HCT116 (cell line): Measurements from ENCODE around the gene MACC1. TPM values are rescaled to one million over a fixed set of nuclear protein-coding genes. Genes with fewer than 3 reads are reported as not detected.

Experiments used
- ATAC-seq: fragments of 200-7000 bp; cut with Tn5 transposase; 2 replicates; pipeline ENCODE4 v1.9.1; 2020; ENCODE audit warnings: mild to moderate bottlenecking, moderate library complexity
- BruUV-seq: library from RNA; stranded (reverse); fragments of 400-500 nt; replicated peaks from 2 replicates; lab custom pipeline; 2021; lab: Mats Ljungman, UMichigan
- CTCF ChIA-PET: fragments of 300-600 bp; sonication (Branson Sonifier 250); formaldehyde crosslinking; loops from one replicate; lab custom pipeline; 2021; ENCODE audit warnings: antibody characterized with exemption; lab: Charles Lee
- POLR2A ChIA-PET: fragments of 300-600, 350-600 bp; sonication (Branson Sonifier 250); formaldehyde crosslinking; loops from one replicate; lab custom pipeline; 2021; ENCODE audit warnings: antibody characterized with exemption; lab: Charles Lee
- RAD21 ChIA-PET, 2 experiments: fragments of 300-600 bp; sonication (Branson Sonifier 250); formaldehyde crosslinking; loops; one replicate each; lab custom pipeline; 2023; ENCODE audit warnings: low total read pairs in 2 of 2; ENCODE audit not compliant: uncharacterized antibody in 2 of 2, unreplicated experiment in 2 of 2, low non-redundant PET in 1 of 2; lab: Charles Lee
- DNase-seq: peaks from one replicate; pipeline ENCODE4 v3.0.0-alpha.2; 2010; ENCODE audit warnings: low read depth, low spot score
- H2AFZ ChIP-seq: fragments of 200-600 bp; shearing (Covaris generic), sonication (generic); 2 replicates; pipeline ENCODE4 v1.6.1; 2017; ENCODE audit warnings: low read depth, mixed run types, mixed read lengths, antibody characterized with exemption, low read length; ENCODE audit not compliant: poor library complexity, severe bottlenecking
- H3K27ac ChIP-seq: 2 replicates; pipeline ENCODE4 v1.5.1; 2012; ENCODE audit warnings: low read depth, low read length
- H3K27me3 ChIP-seq: fragments of 200-600 bp; sonication (generic); 2 replicates; pipeline ENCODE4 v1.6.1; 2016; ENCODE audit warnings: mixed run types, low read length, mixed read lengths; ENCODE audit not compliant: insufficient read depth
- H3K36me3 ChIP-seq, 2 experiments: fragments of 200-500 bp in 1 of 2; fragments of 200-600 bp in 1 of 2; sonication (Bioruptor generic) in 1 of 2; sonication (generic) in 1 of 2; 2 replicates each; pipeline versions ENCODE4 v1.5.1 to v1.6.1; 2014 to 2016; ENCODE audit warnings: low read length in 2 of 2, inconsistent platforms in 1 of 2, mixed read lengths in 1 of 2, mixed run types in 1 of 2; ENCODE audit not compliant: insufficient read depth in 2 of 2, control insufficient read depth in 1 of 2
- H3K4me1 ChIP-seq, 2 experiments: fragments of 200-600 bp in 1 of 2; sonication (generic) in 1 of 2; 2 replicates each; pipeline versions ENCODE4 v1.5.1 to v1.6.1; 2012 to 2017; ENCODE audit warnings: low read length in 2 of 2, inconsistent platforms in 1 of 2, mild to moderate bottlenecking in 1 of 2, mixed read lengths in 1 of 2, mixed run types in 1 of 2, moderate library complexity in 1 of 2; ENCODE audit not compliant: insufficient read depth in 2 of 2, control insufficient read depth in 1 of 2
- H3K4me2 ChIP-seq: fragments of 200-600 bp; sonication (generic); 2 replicates; pipeline ENCODE4 v1.6.1; 2017; ENCODE audit warnings: mixed run types, low read length, mixed read lengths
- H3K4me3 ChIP-seq, 2 experiments: fragments of 200-600 bp in 1 of 2; sonication (generic) in 1 of 2; replicated peaks in 1 of 2; 2 replicates each; pipeline ENCODE4 v1.5.1; 2011 to 2016; ENCODE audit warnings: low read length in 2 of 2, control low read depth in 1 of 2, low read depth in 1 of 2, mild to moderate bottlenecking in 1 of 2, mixed read lengths in 1 of 2, mixed run types in 1 of 2
- H3K79me2 ChIP-seq: fragments of 200-600 bp; sonication (generic); 2 replicates; pipeline ENCODE4 v1.6.1; 2017; ENCODE audit warnings: mild to moderate bottlenecking, mixed run types, low read length, moderate library complexity, mixed read lengths; ENCODE audit not compliant: insufficient read depth
- H3K9ac ChIP-seq: fragments of 200-600 bp; sonication (generic); 2 replicates; pipeline ENCODE4 v1.6.1; 2016; ENCODE audit warnings: low read length, mixed read lengths
- H3K9me2 ChIP-seq: fragments of 200-600 bp; sonication (generic), shearing (Covaris generic); 2 replicates; pipeline ENCODE4 v1.6.1; 2017; ENCODE audit warnings: mixed run types, mild to moderate bottlenecking, moderate library complexity; ENCODE audit not compliant: insufficient read depth
- H3K9me3 ChIP-seq, 2 experiments: fragments of 200-500 bp in 1 of 2; fragments of 200-600 bp in 1 of 2; sonication (Bioruptor generic) in 1 of 2; sonication (generic) in 1 of 2; 2 replicates each; pipeline ENCODE4 v1.6.1; 2014 to 2017; ENCODE audit warnings: low read length in 2 of 2, mixed read lengths in 2 of 2, inconsistent platforms in 1 of 2, low read depth in 1 of 2, mild to moderate bottlenecking in 1 of 2, mixed run types in 1 of 2, moderate library complexity in 1 of 2; ENCODE audit not compliant: control insufficient read depth in 1 of 2, insufficient read depth in 1 of 2
- H4K20me1 ChIP-seq: fragments of 200-600 bp; sonication (generic), shearing (Covaris generic); 2 replicates; pipeline ENCODE4 v1.6.1; 2017; ENCODE audit warnings: mixed run types, mild to moderate bottlenecking, moderate library complexity; ENCODE audit not compliant: insufficient read depth
- intact Hi-C: fragments of 100-400 bp; cut with micrococcal nuclease; formaldehyde crosslinking; loops from 2 replicates; pipeline ENCODE4 v1.10.0; 2022
- total RNA-seq: library from RNA; stranded (reverse); gene quantifications from one replicate; pipeline ENCODE4 v1.2.1, GENCODE V29; 2021; ENCODE audit not compliant: unreplicated experiment
- TF ChIP-seq, protein P1 (sequence below): IDR thresholded peaks from 2 replicates; pipeline ENCODE4 v1.6.1; 2011; ENCODE audit warnings: mild to moderate bottlenecking, low read length, moderate library complexity; ENCODE audit not compliant: insufficient replicate concordance; ENCODE audit errors: extremely low read depth
- TF ChIP-seq, protein P2 (sequence below): IDR thresholded peaks from 2 replicates; pipeline ENCODE4 v1.6.1; 2012; ENCODE audit warnings: low read depth

The MACC1 gene
- total RNA-seq, 1 experiment from 2014 or later = 9.8 TPM

DNA sequence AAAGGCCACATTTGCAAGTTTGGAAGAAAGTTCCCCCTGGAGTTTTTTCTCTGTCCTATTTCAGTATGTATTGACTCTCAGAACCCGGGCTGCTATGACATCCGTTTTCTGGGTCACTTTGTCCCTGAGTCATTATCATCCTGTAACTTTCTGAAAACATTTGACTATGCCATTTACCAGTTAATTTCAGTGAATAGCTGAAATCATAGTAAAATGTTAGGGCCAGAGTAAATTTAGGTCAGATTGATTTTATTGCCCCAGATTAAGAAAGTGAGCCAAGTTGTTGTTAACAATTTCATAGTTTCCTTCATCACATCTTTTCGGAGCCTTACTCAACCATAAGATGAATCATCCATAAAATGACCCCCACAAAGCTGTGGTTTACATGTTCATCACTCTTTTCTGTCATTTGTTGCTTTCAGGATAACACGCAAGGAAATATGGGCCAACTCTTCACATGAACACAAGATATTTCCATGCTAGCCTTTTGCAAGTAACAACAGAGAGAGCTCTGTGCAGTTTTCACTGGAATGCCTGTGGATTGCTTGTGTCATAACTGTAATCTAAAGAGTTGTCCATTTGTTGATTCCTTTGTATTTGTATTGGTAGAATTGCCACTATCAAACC is 3.9 kb upstream of the MACC1 start:
- ATAC-seq = no peak
- intact Hi-C loops = no loop called here
- POLR2A ChIA-PET = no interaction called here

More for the DNA sequence above, 3.9 kb upstream of the MACC1 start:
- H4K20me1 ChIP-seq = no peaks in the 10 kb centered on the region
- 0 out of 2 replicates have a peak, but pooled peaks cover 3% of the 10 kb centered on the region for H3K9me2 ChIP-seq
- ChIA-PET RAD21 (no interaction called here), CTCF (no interaction called here)
- no peaks in the 10 kb centered on the region for H3K36me3 ChIP-seq
- no peak overlapping the region for H2AFZ ChIP-seq
- H3K27ac ChIP-seq = no peak overlapping the region
- no peak overlapping the region for H3K4me2 ChIP-seq
- no peak overlapping the region for H3K9ac ChIP-seq
- TF ChIP-seq, protein P1, sequence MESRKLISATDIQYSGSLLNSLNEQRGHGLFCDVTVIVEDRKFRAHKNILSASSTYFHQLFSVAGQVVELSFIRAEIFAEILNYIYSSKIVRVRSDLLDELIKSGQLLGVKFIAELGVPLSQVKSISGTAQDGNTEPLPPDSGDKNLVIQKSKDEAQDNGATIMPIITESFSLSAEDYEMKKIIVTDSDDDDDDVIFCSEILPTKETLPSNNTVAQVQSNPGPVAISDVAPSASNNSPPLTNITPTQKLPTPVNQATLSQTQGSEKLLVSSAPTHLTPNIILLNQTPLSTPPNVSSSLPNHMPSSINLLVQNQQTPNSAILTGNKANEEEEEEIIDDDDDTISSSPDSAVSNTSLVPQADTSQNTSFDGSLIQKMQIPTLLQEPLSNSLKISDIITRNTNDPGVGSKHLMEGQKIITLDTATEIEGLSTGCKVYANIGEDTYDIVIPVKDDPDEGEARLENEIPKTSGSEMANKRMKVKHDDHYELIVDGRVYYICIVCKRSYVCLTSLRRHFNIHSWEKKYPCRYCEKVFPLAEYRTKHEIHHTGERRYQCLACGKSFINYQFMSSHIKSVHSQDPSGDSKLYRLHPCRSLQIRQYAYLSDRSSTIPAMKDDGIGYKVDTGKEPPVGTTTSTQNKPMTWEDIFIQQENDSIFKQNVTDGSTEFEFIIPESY = no peak
- TF ChIP-seq, protein P2, sequence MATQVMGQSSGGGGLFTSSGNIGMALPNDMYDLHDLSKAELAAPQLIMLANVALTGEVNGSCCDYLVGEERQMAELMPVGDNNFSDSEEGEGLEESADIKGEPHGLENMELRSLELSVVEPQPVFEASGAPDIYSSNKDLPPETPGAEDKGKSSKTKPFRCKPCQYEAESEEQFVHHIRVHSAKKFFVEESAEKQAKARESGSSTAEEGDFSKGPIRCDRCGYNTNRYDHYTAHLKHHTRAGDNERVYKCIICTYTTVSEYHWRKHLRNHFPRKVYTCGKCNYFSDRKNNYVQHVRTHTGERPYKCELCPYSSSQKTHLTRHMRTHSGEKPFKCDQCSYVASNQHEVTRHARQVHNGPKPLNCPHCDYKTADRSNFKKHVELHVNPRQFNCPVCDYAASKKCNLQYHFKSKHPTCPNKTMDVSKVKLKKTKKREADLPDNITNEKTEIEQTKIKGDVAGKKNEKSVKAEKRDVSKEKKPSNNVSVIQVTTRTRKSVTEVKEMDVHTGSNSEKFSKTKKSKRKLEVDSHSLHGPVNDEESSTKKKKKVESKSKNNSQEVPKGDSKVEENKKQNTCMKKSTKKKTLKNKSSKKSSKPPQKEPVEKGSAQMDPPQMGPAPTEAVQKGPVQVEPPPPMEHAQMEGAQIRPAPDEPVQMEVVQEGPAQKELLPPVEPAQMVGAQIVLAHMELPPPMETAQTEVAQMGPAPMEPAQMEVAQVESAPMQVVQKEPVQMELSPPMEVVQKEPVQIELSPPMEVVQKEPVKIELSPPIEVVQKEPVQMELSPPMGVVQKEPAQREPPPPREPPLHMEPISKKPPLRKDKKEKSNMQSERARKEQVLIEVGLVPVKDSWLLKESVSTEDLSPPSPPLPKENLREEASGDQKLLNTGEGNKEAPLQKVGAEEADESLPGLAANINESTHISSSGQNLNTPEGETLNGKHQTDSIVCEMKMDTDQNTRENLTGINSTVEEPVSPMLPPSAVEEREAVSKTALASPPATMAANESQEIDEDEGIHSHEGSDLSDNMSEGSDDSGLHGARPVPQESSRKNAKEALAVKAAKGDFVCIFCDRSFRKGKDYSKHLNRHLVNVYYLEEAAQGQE = no peak
- BruUV-seq = no TSS peak
- no peaks in the 10 kb centered on the region for H3K27me3 ChIP-seq
- H3K9me3 ChIP-seq = no peaks in the 10 kb centered on the region
- no peak overlapping the region for H3K4me3 ChIP-seq
- H3K79me2 ChIP-seq = peaks cover 8% of the 10 kb centered on the region
- peaks cover 8 to 37% of the 10 kb centered on the region in 2 experiments for H3K4me1 ChIP-seq
- no peak for DNase-seq
